CD4-positive, alpha-beta T cell treated with Interleukin-17A for 4 hours (primary cell): Measurements from ENCODE around the gene DBH.

ENCODE experiments used
- DNase-seq: peaks from one replicate; pipeline ENCODE4 v3.0.0-alpha.2; 2020; ENCODE audit warnings: mixed read lengths

The DBH gene

GRCh38 chr9:133685653-133686609 lies 49.8 kb downstream of the DBH start:
- no peak for DNase-seq

GRCh38 chr9:133686642-133687575 lies 50.7 kb downstream of the DBH start:
- DNase-seq = no peak

- DNase-seq = no peak
These were observed 51.9 kb downstream of the DBH start for GRCh38 chr9:133687856-133688761.

- no peak for DNase-seq
These were observed 53.1 kb downstream of the DBH start for GRCh38 chr9:133689151-133689763.

- DNase-seq = no peak
These were observed 54.0 kb downstream of the DBH start for GRCh38 chr9:133690081-133690561.

- DNase-seq = no peak
These were observed 55.0 kb downstream of the DBH start for GRCh38 chr9:133691191-133691590.

- no peak for DNase-seq
These were observed 55.6 kb downstream of the DBH start for GRCh38 chr9:133691626-133692363.

GRCh38 chr9:133692364-133692985 lies 56.3 kb downstream of the DBH start:
- DNase-seq = no peak

- DNase-seq = no peak
These were observed 57.0 kb downstream of the DBH start for GRCh38 chr9:133693116-133693515.

- no peak for DNase-seq
These were observed 57.8 kb downstream of the DBH start for GRCh38 chr9:133693703-133694529.

GRCh38 chr9:133694686-133695085 lies 58.5 kb downstream of the DBH start:
- no peak for DNase-seq

GRCh38 chr9:133696071-133696472 lies 59.9 kb downstream of the DBH start:
- no peak for DNase-seq

GRCh38 chr9:133699546-133699945 lies 63.4 kb downstream of the DBH start:
- peak; percentile 1 for DNase-seq

GRCh38 chr9:133700819-133701320 lies 64.7 kb downstream of the DBH start:
- DNase-seq = peak; percentile 28

- DNase-seq = peak; percentile 73
These were observed 65.3 kb downstream of the DBH start for GRCh38 chr9:133701321-133701980.

- DNase-seq = peak; percentile 90
These were observed 66.0 kb downstream of the DBH start for GRCh38 chr9:133701981-133702797.

GRCh38 chr9:133702798-133703590 lies 66.8 kb downstream of the DBH start:
- no peak for DNase-seq
